ENCODE measurements around the gene CEMP1.
"Not testable (repeated sequence)": the region's sequence is repeated elsewhere in the genome, so short reads cannot be mapped to it uniquely, and the experiment has no call there.

GRCh38 chr16:2577044-2577443, 45.8 kb upstream of the CEMP1 start:
- not testable (repeated sequence) for TF ChIP-seq EP300, POLR2A, POLR2AphosphoS5 (IDR thresholded peaks at IDR 0.05)
- TF ChIP-seq, protein P1, sequence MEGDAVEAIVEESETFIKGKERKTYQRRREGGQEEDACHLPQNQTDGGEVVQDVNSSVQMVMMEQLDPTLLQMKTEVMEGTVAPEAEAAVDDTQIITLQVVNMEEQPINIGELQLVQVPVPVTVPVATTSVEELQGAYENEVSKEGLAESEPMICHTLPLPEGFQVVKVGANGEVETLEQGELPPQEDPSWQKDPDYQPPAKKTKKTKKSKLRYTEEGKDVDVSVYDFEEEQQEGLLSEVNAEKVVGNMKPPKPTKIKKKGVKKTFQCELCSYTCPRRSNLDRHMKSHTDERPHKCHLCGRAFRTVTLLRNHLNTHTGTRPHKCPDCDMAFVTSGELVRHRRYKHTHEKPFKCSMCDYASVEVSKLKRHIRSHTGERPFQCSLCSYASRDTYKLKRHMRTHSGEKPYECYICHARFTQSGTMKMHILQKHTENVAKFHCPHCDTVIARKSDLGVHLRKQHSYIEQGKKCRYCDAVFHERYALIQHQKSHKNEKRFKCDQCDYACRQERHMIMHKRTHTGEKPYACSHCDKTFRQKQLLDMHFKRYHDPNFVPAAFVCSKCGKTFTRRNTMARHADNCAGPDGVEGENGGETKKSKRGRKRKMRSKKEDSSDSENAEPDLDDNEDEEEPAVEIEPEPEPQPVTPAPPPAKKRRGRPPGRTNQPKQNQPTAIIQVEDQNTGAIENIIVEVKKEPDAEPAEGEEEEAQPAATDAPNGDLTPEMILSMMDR (IDR thresholded peaks at IDR 0.05): not testable (repeated sequence)

Measured in suprapubic skin (tissue), 4 donors.